GM12874 (cell line): ENCODE data around the gene POLL.

Source experiments
- CTCF ChIP-seq: IDR thresholded peaks from 2 replicates; pipeline ENCODE4 v1.5.1; 2011; ENCODE audit warnings: low read depth, mild to moderate bottlenecking, control low read depth, low read length, moderate library complexity; ENCODE audit not compliant: insufficient read depth

Gene POLL

GRCh38 chr10:101570428-101571270, 17.4 kb downstream of the POLL start:
- no peak for TF ChIP-seq CTCF

- peak; percentile 92 for TF ChIP-seq CTCF
These were observed 18.2 kb downstream of the POLL start for GRCh38 chr10:101569622-101570427.

GRCh38 chr10:101569323-101569621, 18.8 kb downstream of the POLL start:
- no peak for TF ChIP-seq CTCF

- no peak for TF ChIP-seq CTCF
These were observed 19.9 kb downstream of the POLL start for GRCh38 chr10:101568054-101568745.

- no peak for TF ChIP-seq CTCF
These were observed 20.7 kb downstream of the POLL start for GRCh38 chr10:101567165-101568006.

GRCh38 chr10:101566333-101567164, 21.5 kb downstream of the POLL start:
- TF ChIP-seq CTCF: no peak
